GM18870 (cell line): ENCODE results near the gene AMN1.
A peak's percentile ranks its signal among the peaks of the same experiment; 100 is the strongest.
"Not testable (repeated sequence)": the region's sequence is repeated elsewhere in the genome, so short reads cannot be mapped to it uniquely, and the experiment has no call there.

Experiments
- ATAC-seq: cut with Tn5 transposase; IDR thresholded peaks from one replicate; pipeline ENCODE4 v1.9.1; 2021; ENCODE audit warnings: moderate library complexity; ENCODE audit not compliant: unreplicated experiment

The AMN1 gene

GRCh38 chr12:31687101-31687527 lies 41.7 kb downstream of the AMN1 start:
- ATAC-seq: peak; percentile 57

- no peak for ATAC-seq
These were observed 43.0 kb downstream of the AMN1 start for GRCh38 chr12:31685801-31686200.

- ATAC-seq: peak; percentile 68
These were observed 46.5 kb downstream of the AMN1 start for GRCh38 chr12:31682136-31682962.

- ATAC-seq: no peak
These were observed 56.3 kb downstream of the AMN1 start for GRCh38 chr12:31672521-31672920.

GRCh38 chr12:31669582-31669981 lies 59.2 kb downstream of the AMN1 start:
- not testable (repeated sequence) for ATAC-seq

- ATAC-seq: no peak
These were observed 59.8 kb downstream of the AMN1 start for GRCh38 chr12:31669020-31669419.

GRCh38 chr12:31664038-31664437 lies 64.8 kb downstream of the AMN1 start:
- no peak for ATAC-seq

GRCh38 chr12:31663576-31663975 lies 65.2 kb downstream of the AMN1 start:
- no peak for ATAC-seq

GRCh38 chr12:31662176-31662849 lies 66.5 kb downstream of the AMN1 start:
- ATAC-seq: no peak

GRCh38 chr12:31659087-31659942 lies 69.5 kb downstream of the AMN1 start, which contains the start of gene ETFBKMT:
ETFBKMT (plus strand) TSS chr12:31659688; CDS start chr12:31661954, 2,266 bp downstream.
- ATAC-seq: peak; percentile 99

- ATAC-seq: no peak
These were observed 70.2 kb downstream of the AMN1 start for GRCh38 chr12:31658471-31659086.

- no peak for ATAC-seq
These were observed 73.0 kb downstream of the AMN1 start for GRCh38 chr12:31655792-31656191.

- ATAC-seq: no peak
These were observed 73.6 kb downstream of the AMN1 start for GRCh38 chr12:31655208-31655607.

- no peak for ATAC-seq
These were observed 76.8 kb downstream of the AMN1 start for GRCh38 chr12:31651893-31652521.

GRCh38 chr12:31650918-31651317 lies 77.9 kb downstream of the AMN1 start:
- ATAC-seq: no peak

- no peak for ATAC-seq
These were observed 81.7 kb downstream of the AMN1 start for GRCh38 chr12:31647086-31647491.

- ATAC-seq: no peak
These were observed 82.9 kb downstream of the AMN1 start for GRCh38 chr12:31645924-31646323.

GRCh38 chr12:31644536-31644935 lies 84.3 kb downstream of the AMN1 start:
- ATAC-seq: no peak

- no peak for ATAC-seq
These were observed 87.2 kb downstream of the AMN1 start for GRCh38 chr12:31641509-31642090.

GRCh38 chr12:31634620-31635019 lies 94.2 kb downstream of the AMN1 start:
- no peak for ATAC-seq
